Neuronal stem cell (in vitro differentiated cells): ENCODE measurements around the gene CEP112.

Experiments used
- DNase-seq: peaks from one replicate; pipeline ENCODE4 v3.0.0-alpha.2; 2013; ENCODE audit warnings: low spot score
- H2AFZ ChIP-seq: one replicate; pipeline ENCODE4 v1.6.1; 2013; ENCODE audit warnings: mild to moderate bottlenecking, low read length, inconsistent platforms
- H2AK5ac ChIP-seq: 2 replicates; pipeline ENCODE4 v1.6.1; 2013; ENCODE audit warnings: low read depth, mild to moderate bottlenecking, inconsistent platforms, low read length, moderate library complexity, mixed read lengths
- H2BK120ac ChIP-seq: 2 replicates; pipeline ENCODE4 v1.6.1; 2013; ENCODE audit warnings: low read depth, mild to moderate bottlenecking, inconsistent platforms, low read length, moderate library complexity, mixed read lengths
- H2BK12ac ChIP-seq: one replicate; pipeline ENCODE4 v1.6.1; 2013; ENCODE audit warnings: low read length, inconsistent platforms
- H2BK15ac ChIP-seq: 2 replicates; pipeline ENCODE4 v1.6.1; 2013; ENCODE audit warnings: mild to moderate bottlenecking, low read length, inconsistent platforms, mixed read lengths
- H2BK5ac ChIP-seq: one replicate; pipeline ENCODE4 v1.6.1; 2013; ENCODE audit warnings: inconsistent platforms, mild to moderate bottlenecking, low read length, moderate library complexity
- H3K14ac ChIP-seq: one replicate; pipeline ENCODE4 v1.6.1; 2013; ENCODE audit warnings: low read length, inconsistent platforms
- H3K18ac ChIP-seq: 2 replicates; pipeline ENCODE4 v1.6.1; 2013; ENCODE audit warnings: low read length, inconsistent platforms
- H3K23ac ChIP-seq: 2 replicates; pipeline ENCODE4 v1.6.1; 2013; ENCODE audit warnings: low read depth, mild to moderate bottlenecking, mixed read lengths, low read length, inconsistent platforms; ENCODE audit not compliant: poor library complexity
- H3K27ac ChIP-seq: replicated peaks from 3 replicates; pipeline ENCODE4 v1.5.1; 2013; ENCODE audit warnings: low read length, inconsistent platforms
- H3K27me3 ChIP-seq, 3 experiments: 2 replicates each; pipeline ENCODE4 v1.6.1; 2013; ENCODE audit warnings: low read length in 3 of 3, mild to moderate bottlenecking in 2 of 3, inconsistent platforms in 1 of 3, low read depth in 1 of 3, mixed read lengths in 1 of 3, moderate library complexity in 1 of 3; ENCODE audit not compliant: control insufficient read depth in 3 of 3, insufficient read depth in 3 of 3
- H3K36me3 ChIP-seq, 2 donors: replicated peaks in 1 of 2; 2 replicates each; pipeline ENCODE4 v1.6.1; 2013; ENCODE audit warnings: low read length in 2 of 2; ENCODE audit not compliant: control insufficient read depth in 2 of 2, insufficient read depth in 2 of 2
- H3K4ac ChIP-seq: 2 replicates; pipeline ENCODE4 v1.6.1; 2013; ENCODE audit warnings: inconsistent platforms, mild to moderate bottlenecking, low read length, moderate library complexity
- H3K4me1 ChIP-seq, 2 donors: 1 replicate in 1 of 2; 2 replicates in 1 of 2; pipeline ENCODE4 v1.6.1; 2013; ENCODE audit warnings: low read length in 2 of 2, low read depth in 1 of 2; ENCODE audit not compliant: control insufficient read depth in 2 of 2, insufficient read depth in 1 of 2
- H3K4me2 ChIP-seq: one replicate; pipeline ENCODE4 v1.6.1; 2013; ENCODE audit warnings: mild to moderate bottlenecking, low read length, inconsistent platforms; ENCODE audit not compliant: insufficient read depth, poor library complexity, severe bottlenecking
- H3K4me3 ChIP-seq, 2 donors: 2 replicates each; pipeline ENCODE4 v1.5.1; 2013; ENCODE audit warnings: low read length in 2 of 2, mild to moderate bottlenecking in 2 of 2, inconsistent platforms in 1 of 2, moderate library complexity in 1 of 2
- H3K79me1 ChIP-seq: one replicate; pipeline ENCODE4 v1.6.1; 2013; ENCODE audit warnings: low read depth, mild to moderate bottlenecking, inconsistent platforms, low read length, moderate library complexity
- H3K9ac ChIP-seq: one replicate; pipeline ENCODE4 v1.6.1; 2013; ENCODE audit warnings: mild to moderate bottlenecking, low read depth, low read length, inconsistent platforms; ENCODE audit not compliant: poor library complexity
- H3K9me3 ChIP-seq, 2 donors: replicated peaks in 1 of 2; 2 replicates each; pipeline versions ENCODE3 to v1.6.1; 2013; ENCODE audit warnings: low read length in 2 of 2, mild to moderate bottlenecking in 2 of 2, inconsistent platforms in 1 of 2, low read depth in 1 of 2, mixed read lengths in 1 of 2, moderate library complexity in 1 of 2; ENCODE audit not compliant: control insufficient read depth in 2 of 2, insufficient read depth in 1 of 2
- H4K8ac ChIP-seq: one replicate; pipeline ENCODE4 v1.6.1; 2013; ENCODE audit warnings: low read depth, mild to moderate bottlenecking, inconsistent platforms, low read length, moderate library complexity
- H4K91ac ChIP-seq: one replicate; pipeline ENCODE4 v1.6.1; 2013; ENCODE audit warnings: low read length, low read depth, mild to moderate bottlenecking, inconsistent platforms; ENCODE audit not compliant: poor library complexity
- WGBS, 2 donors: extraction: QIAGEN DNeasy Blood & Tissue Kit; methylation state at CpG; one replicate each; pipeline ENCODE4 v1.1.7; 2013; ENCODE audit warnings: missing lambda C conversion rate in 2 of 2, mixed read lengths in 1 of 2; ENCODE audit not compliant: insufficient read length in 2 of 2, insufficient replicate concordance in 1 of 2; ENCODE audit errors: extremely low coverage in 2 of 2; 5-methylcytosine and 5-hydroxymethylcytosine counted together

The CEP112 gene

GRCh38 chr17:65688307-65688706 is 503.6 kb downstream of the CEP112 start:
- no peak overlapping the region for H2AK5ac ChIP-seq
- no CpG with 5 or more reads among the region's 2 CpGs for WGBS, 2 donors
- no peaks in the 10 kb centered on the region for H3K4me1 ChIP-seq

GRCh38 chr17:65685110-65685509 is 506.8 kb downstream of the CEP112 start:
- Histone ChIP-seq H2BK12ac (no peak overlapping the region), H3K4ac (no peak overlapping the region), H3K4me3 (no peak overlapping the region), H2BK120ac (no peak overlapping the region), H4K8ac (no peak overlapping the region), H3K9ac (no peak overlapping the region), H2BK15ac (no peak overlapping the region), H3K36me3 (peaks cover 0 to 6% of the 10 kb centered on the region in 2 donors), H2BK5ac (no peak overlapping the region), H3K9me3 (peaks cover 0 to 3% of the 10 kb centered on the region in 2 donors), H3K23ac (no peak overlapping the region), H2AFZ (no peak overlapping the region), H3K14ac (no peak overlapping the region), H4K91ac (no peak overlapping the region), H3K4me2 (no peak overlapping the region), H3K27me3 (no peaks in the 10 kb centered on the region), H3K79me1 (no peaks in the 10 kb centered on the region), H2AK5ac (no peak overlapping the region), H3K18ac (no peak overlapping the region), H3K4me1 (no peaks in the 10 kb centered on the region), H3K27ac (no peak overlapping the region)
- DNase-seq, result no peak
- no CpG with 5 or more reads among the region's 1 CpG for WGBS, 2 donors

More at GRCh38 chr17:65688307-65688706, 503.6 kb downstream of the CEP112 start:
- H3K27me3 ChIP-seq, result no peaks in the 10 kb centered on the region
- H2BK5ac ChIP-seq, result no peak overlapping the region
- H2BK120ac ChIP-seq, result no peak overlapping the region
- H3K4me2 ChIP-seq, result no peak overlapping the region
- H2BK15ac ChIP-seq, result no peak overlapping the region
- no peaks in the 10 kb centered on the region for H3K79me1 ChIP-seq
- DNase-seq, result no peak
- no peak overlapping the region for H3K27ac ChIP-seq
- no peak overlapping the region for H2AFZ ChIP-seq
- H3K4me3 ChIP-seq, result no peak overlapping the region
- no peak overlapping the region for H4K91ac ChIP-seq
- H2BK12ac ChIP-seq, result no peak overlapping the region
- no peak overlapping the region for H3K4ac ChIP-seq
- H4K8ac ChIP-seq, result no peak overlapping the region
- peaks cover 0 to 3% of the 10 kb centered on the region in 2 donors for H3K9me3 ChIP-seq
- H3K23ac ChIP-seq, result no peak overlapping the region
- no peak overlapping the region for H3K9ac ChIP-seq
- peaks cover 0 to 6% of the 10 kb centered on the region in 2 donors for H3K36me3 ChIP-seq
- no peak overlapping the region for H3K14ac ChIP-seq
- H3K18ac ChIP-seq, result no peak overlapping the region

- Histone ChIP-seq H3K4ac (no peak overlapping the region), H3K4me3 (no peak overlapping the region), H3K36me3 (peaks cover 0 to 6% of the 10 kb centered on the region in 2 donors), H2BK120ac (no peak overlapping the region), H4K8ac (no peak overlapping the region), H3K27ac (no peak overlapping the region), H2BK5ac (no peak overlapping the region), H3K23ac (no peak overlapping the region), H3K79me1 (no peaks in the 10 kb centered on the region), H3K18ac (no peak overlapping the region), H3K27me3 (no peaks in the 10 kb centered on the region), H3K14ac (no peak overlapping the region), H2AFZ (no peak overlapping the region), H3K9ac (no peak overlapping the region), H2AK5ac (no peak overlapping the region), H2BK15ac (no peak overlapping the region), H3K4me2 (no peak overlapping the region), H4K91ac (no peak overlapping the region), H3K9me3 (peaks cover 0 to 3% of the 10 kb centered on the region in 2 donors), H2BK12ac (no peak overlapping the region), H3K4me1 (no peaks in the 10 kb centered on the region)
- WGBS, 2 donors, result no CpG with 5 or more reads among the region's 4 CpGs
- no peak for DNase-seq
Observed at GRCh38 chr17:65684631-65685030, 507.3 kb downstream of the CEP112 start.

GRCh38 chr17:65683428-65683827 is 508.5 kb downstream of the CEP112 start:
- Histone ChIP-seq H3K18ac (no peak overlapping the region), H3K27me3 (no peaks in the 10 kb centered on the region), H3K14ac (no peak overlapping the region), H3K23ac (no peak overlapping the region), H3K4me1 (peaks cover 0 to 4% of the 10 kb centered on the region in 2 donors), H3K4me3 (no peak overlapping the region), H3K79me1 (no peaks in the 10 kb centered on the region), H3K27ac (no peak overlapping the region), H3K9ac (no peak overlapping the region), H2BK15ac (no peak overlapping the region), H2AFZ (no peak overlapping the region), H2AK5ac (no peak overlapping the region), H4K91ac (no peak overlapping the region), H2BK12ac (no peak overlapping the region), H2BK120ac (no peak overlapping the region), H4K8ac (no peak overlapping the region), H3K9me3 (peaks cover 0 to 3% of the 10 kb centered on the region in 2 donors), H2BK5ac (no peak overlapping the region), H3K36me3 (peaks cover 0 to 4% of the 10 kb centered on the region in 2 donors), H3K4ac (no peak overlapping the region), H3K4me2 (no peak overlapping the region)
- WGBS, 2 donors, result no CpG with 5 or more reads among the region's 7 CpGs
- DNase-seq, result no peak
